H1 (cell line): ENCODE results near the gene TRAPPC12. TPM values are rescaled to one million over a fixed set of nuclear protein-coding genes. Genes with fewer than 3 reads are reported as not detected.

Experiments
- CTCF ChIA-PET: fragments of 300-600 bp; sonication (Branson Sonifier 250); formaldehyde crosslinking; loops from one replicate; lab custom pipeline; 2021; ENCODE audit not compliant: partially characterized antibody; lab: Charles Lee
- POLR2A ChIA-PET: fragments of 300-600 bp; sonication (Branson Sonifier 250); formaldehyde crosslinking; loops from one replicate; lab custom pipeline; 2021; ENCODE audit warnings: inconsistent platforms; ENCODE audit not compliant: partially characterized antibody; lab: Charles Lee
- DNase-seq, 2 experiments: peaks; one replicate each; pipeline versions ENCODE4 v3.0.0 to v3.0.0-alpha.2; 2010 to 2022; ENCODE audit warnings: low spot score in 2 of 2, low read depth in 1 of 2, mixed read lengths in 1 of 2
- FAIRE-seq: peaks from 2 replicates; lab custom pipeline; 2011; peaks lifted over from hg19 to GRCh38; lab: Jason Lieb, UNC
- H2AFZ ChIP-seq: 2 replicates; pipeline ENCODE4 v1.8.1; 2012; ENCODE audit warnings: low read length, inconsistent platforms
- H2AK5ac ChIP-seq: 2 replicates; pipeline ENCODE4 v1.6.1; 2013; ENCODE audit warnings: low read depth, low read length
- H2BK120ac ChIP-seq: replicated peaks from 2 replicates; pipeline ENCODE3; 2013; ENCODE audit warnings: low read depth, low read length, inconsistent platforms
- H2BK12ac ChIP-seq: 2 replicates; pipeline ENCODE4 v1.6.1; 2013; ENCODE audit warnings: low read depth, low read length
- H2BK15ac ChIP-seq: 2 replicates; pipeline ENCODE4 v1.6.1; 2013; ENCODE audit warnings: low read length
- H2BK20ac ChIP-seq: 2 replicates; pipeline ENCODE4 v1.6.1; 2013; ENCODE audit warnings: low read length
- H2BK5ac ChIP-seq: 2 replicates; pipeline ENCODE4 v1.6.1; 2013; ENCODE audit warnings: low read depth, low read length
- H3K14ac ChIP-seq: 2 replicates; pipeline ENCODE4 v1.6.1; 2013; ENCODE audit warnings: inconsistent platforms; ENCODE audit not compliant: insufficient read length
- H3K18ac ChIP-seq: 2 replicates; pipeline ENCODE4 v1.6.1; 2013; ENCODE audit warnings: low read length; ENCODE audit errors: extremely low read depth
- H3K23ac ChIP-seq: 2 replicates; pipeline ENCODE4 v1.6.1; 2013; ENCODE audit warnings: inconsistent platforms; ENCODE audit not compliant: insufficient read length
- H3K23me2 ChIP-seq: 2 replicates; pipeline ENCODE4 v1.6.1; 2013; ENCODE audit warnings: low read depth, low read length
- H3K27ac ChIP-seq: 2 replicates; pipeline ENCODE4 v1.6.1; 2011; ENCODE audit warnings: low read depth, low read length, inconsistent platforms
- H3K27me3 ChIP-seq, 4 experiments: replicated peaks in 1 of 4; 1 replicate in 1 of 4; 2 replicates in 3 of 4; pipeline versions ENCODE4 v1.6.1 to v1.8.1; 2011 to 2013; ENCODE audit warnings: low read length in 3 of 4, mild to moderate bottlenecking in 3 of 4, inconsistent platforms in 2 of 4, mixed read lengths in 2 of 4, moderate library complexity in 1 of 4; ENCODE audit not compliant: control insufficient read depth in 3 of 4, insufficient read depth in 3 of 4; ENCODE audit errors: extremely low read depth in 1 of 4
- H3K36me3 ChIP-seq, 4 experiments: 2 replicates each; pipeline versions ENCODE4 v1.6.1 to v1.8.1; 2011 to 2013; ENCODE audit warnings: mild to moderate bottlenecking in 4 of 4, low read length in 3 of 4, moderate library complexity in 2 of 4, control low read depth in 1 of 4, inconsistent platforms in 1 of 4; ENCODE audit not compliant: insufficient read depth in 4 of 4, control insufficient read depth in 2 of 4
- H3K4ac ChIP-seq: replicated peaks from 2 replicates; pipeline ENCODE3; 2013; ENCODE audit warnings: low read length, low read depth, mixed read lengths, inconsistent platforms; ENCODE audit not compliant: insufficient read length
- H3K4me1 ChIP-seq, 4 experiments: replicated peaks in 1 of 4; 1 replicate in 1 of 4; 2 replicates in 3 of 4; pipeline versions ENCODE4 v1.6.1 to v1.8.1; 2011 to 2013; ENCODE audit warnings: low read length in 3 of 4, inconsistent platforms in 2 of 4, mixed read lengths in 1 of 4; ENCODE audit not compliant: insufficient read depth in 4 of 4, control insufficient read depth in 3 of 4
- H3K4me2 ChIP-seq, 2 experiments: 2 replicates each; pipeline versions ENCODE4 v1.6.1 to v1.8.1; 2011 to 2013; ENCODE audit warnings: low read depth in 2 of 2, low read length in 2 of 2, control low read depth in 1 of 2, inconsistent platforms in 1 of 2, mild to moderate bottlenecking in 1 of 2; ENCODE audit not compliant: insufficient read depth in 1 of 2
- H3K4me3 ChIP-seq, 4 experiments: fragments of 200-600, 300-600 bp in 1 of 4; sonication (generic), shearing (Covaris generic), sonication (Bioruptor Twin) in 1 of 4; 2 replicates each; pipeline versions ENCODE4 v1.5.1 to v1.8.1; 2011 to 2016; ENCODE audit warnings: low read length in 4 of 4, low read depth in 3 of 4, control low read depth in 2 of 4, inconsistent platforms in 2 of 4, mild to moderate bottlenecking in 2 of 4, mixed read lengths in 1 of 4, moderate library complexity in 1 of 4; ENCODE audit not compliant: insufficient read depth in 2 of 4; ENCODE audit errors: extremely low read depth in 1 of 4
- H3K56ac ChIP-seq: replicated peaks from 2 replicates; pipeline ENCODE3; 2013; ENCODE audit warnings: low read depth, mild to moderate bottlenecking, mixed read lengths, low read length, inconsistent platforms; ENCODE audit not compliant: insufficient read length
- H3K79me1 ChIP-seq: 2 replicates; pipeline ENCODE4 v1.6.1; 2013; ENCODE audit warnings: low read depth, low read length, control low read depth
- H3K79me2 ChIP-seq, 2 experiments: 2 replicates each; pipeline versions ENCODE4 v1.6.1 to v1.8.1; 2012 to 2013; ENCODE audit warnings: low read length in 2 of 2, mild to moderate bottlenecking in 2 of 2, inconsistent platforms in 1 of 2; ENCODE audit not compliant: insufficient read depth in 2 of 2, control insufficient read depth in 1 of 2
- H3K9ac ChIP-seq, 4 experiments: replicated peaks in 1 of 4; 1 replicate in 1 of 4; 2 replicates in 3 of 4; pipeline versions ENCODE4 v1.6.1 to v1.8.1; 2011 to 2013; ENCODE audit warnings: low read depth in 3 of 4, low read length in 3 of 4, control low read depth in 2 of 4, mild to moderate bottlenecking in 2 of 4, moderate library complexity in 2 of 4, inconsistent platforms in 1 of 4; ENCODE audit errors: extremely low read depth in 1 of 4
- H3K9me3 ChIP-seq, 2 experiments: 2 replicates each; pipeline versions ENCODE4 v1.6.1 to v1.8.1; 2012 to 2013; ENCODE audit warnings: mild to moderate bottlenecking in 2 of 2, moderate library complexity in 2 of 2, control low read depth in 1 of 2, inconsistent platforms in 1 of 2, low read depth in 1 of 2, low read length in 1 of 2, mixed read lengths in 1 of 2; ENCODE audit not compliant: insufficient read depth in 2 of 2
- H4K20me1 ChIP-seq, 2 experiments: replicated peaks in 1 of 2; 2 replicates each; pipeline versions ENCODE3 to v1.8.1; 2011 to 2013; ENCODE audit warnings: inconsistent platforms in 2 of 2, low read length in 2 of 2, mild to moderate bottlenecking in 1 of 2; ENCODE audit not compliant: insufficient read depth in 2 of 2, control insufficient read depth in 1 of 2
- H4K5ac ChIP-seq: 2 replicates; pipeline ENCODE4 v1.6.1; 2013; ENCODE audit warnings: low read length, low read depth, mixed read lengths, inconsistent platforms; ENCODE audit not compliant: insufficient read length
- H4K8ac ChIP-seq: 2 replicates; pipeline ENCODE4 v1.8.0; 2013; ENCODE audit warnings: mild to moderate bottlenecking, moderate library complexity, low read length, inconsistent platforms; ENCODE audit not compliant: insufficient read depth; ENCODE audit errors: extremely low read depth
- H4K91ac ChIP-seq: replicated peaks from 2 replicates; pipeline ENCODE3; 2013; ENCODE audit warnings: low read length, mixed read lengths, inconsistent platforms; ENCODE audit not compliant: insufficient read length
- ASH2L ChIP-seq: fragments of 200-600, 300-600 bp; sonication (generic); IDR thresholded peaks from one replicate; pipeline ENCODE4 v1.7.1; 2017; ENCODE audit warnings: low read length
- GTF2F1 ChIP-seq: IDR thresholded peaks from 2 replicates; pipeline ENCODE4 v1.6.1; 2012; ENCODE audit warnings: low read depth, low read length, improper control_type of control experiment, borderline replicate concordance
- JUND ChIP-seq: IDR thresholded peaks from 2 replicates; pipeline ENCODE4 v1.6.1; 2011; ENCODE audit warnings: mild to moderate bottlenecking, improper control_type of control experiment, low read length
- RAD21 ChIP-seq, 2 experiments: IDR thresholded peaks in 1 of 2; conservative IDR thresholded peaks in 1 of 2; 2 replicates each; pipeline ENCODE4 v1.6.1; 2011; ENCODE audit warnings: low read depth in 2 of 2, low read length in 2 of 2, improper control_type of control experiment in 1 of 2, inconsistent platforms in 1 of 2, mild to moderate bottlenecking in 1 of 2, moderate library complexity in 1 of 2
- SIN3A ChIP-seq, 2 experiments: IDR thresholded peaks in 1 of 2; conservative IDR thresholded peaks in 1 of 2; 2 replicates each; pipeline ENCODE4 v1.6.1; 2011 to 2012; ENCODE audit warnings: low read length in 2 of 2, improper control_type of control experiment in 1 of 2, low read depth in 1 of 2, mild to moderate bottlenecking in 1 of 2
- SP4 ChIP-seq: IDR thresholded peaks from 2 replicates; pipeline ENCODE4 v1.6.1; 2012; ENCODE audit warnings: low read length, inconsistent platforms
- WGBS, 2 experiments: shearing (Covaris generic) in 1 of 2; methylation state at CpG; one replicate each; pipeline versions ENCODE4 v1.1.6 to v1.1.7; 2013 to 2015; ENCODE audit warnings: low lambda C conversion rate in 2 of 2, mixed read lengths in 2 of 2, inconsistent platforms in 1 of 2, low coverage in 1 of 2, missing lambda C conversion rate in 1 of 2; ENCODE audit not compliant: insufficient replicate concordance in 2 of 2, insufficient coverage in 1 of 2, insufficient read length in 1 of 2; ENCODE audit errors: extremely low coverage in 1 of 2, missing lambda C conversion rate in 1 of 2; 5-methylcytosine and 5-hydroxymethylcytosine counted together
- long read RNA-seq, 2 experiments: library from RNA in 1 of 2; library from capped mRNA in 1 of 2; stranded (forward); transcript quantifications; one replicate each; pipeline ENCODE4 v2.0.0, GENCODE V29; 2021; ENCODE audit warnings: inconsistent platforms in 1 of 2
- polyA minus RNA-seq, 3 experiments: library from RNA; depleted of rRNA, polyadenylated mRNA; stranded (reverse); fragments of >200 nt; gene quantifications; 1 replicate in 2 of 3; 2 replicates in 1 of 3; pipeline ENCODE4 v1.2.3, GENCODE V29; 2011
- polyA plus RNA-seq, 7 experiments: library from polyadenylated mRNA; depleted of rRNA in 3 of 7; stranded (reverse) in 5 of 7; unstranded in 2 of 7; fragments of >200 nt in 5 of 7; fragments of 200-250 nt in 2 of 7; gene quantifications; 1 replicate in 5 of 7; 2 replicates in 1 of 7; 4 replicates in 1 of 7; pipeline versions ENCODE4 v1.2.1 to v1.2.3, GENCODE V29; 2011 to 2013; ENCODE audit warnings: missing spikeins in 2 of 7, mixed read lengths in 2 of 7
- total RNA-seq: library from RNA; stranded (reverse); fragmentation: NEBNext Ultra II Directional; extraction: Animal tissue kit (Norgen Biotek cat#: 25700); gene quantifications from 2 replicates; pipeline ENCODE4 v1.2.1, GENCODE V29; 2021

TRAPPC12 gene
- 67.3 and 71.8 TPM in 2 replicates for total RNA-seq
- polyA plus RNA-seq (2011; rRNA removed): 35.0 and 48.3 TPM in 2 replicates
- 33.9 TPM for polyA plus RNA-seq (2011; cell fraction: cytosol; rRNA removed)
- 123 TPM for polyA plus RNA-seq (2011; cell fraction: nucleus; rRNA removed)
- 58.8 to 70.1 TPM (median 66.0 TPM) in 4 replicates for polyA plus RNA-seq (2012, experiment 1 of 2)
- 54.3 TPM for polyA plus RNA-seq (2012, experiment 2 of 2)
- polyA plus RNA-seq (2013, experiment 1 of 2): 40.8 TPM
- 42.4 TPM for polyA plus RNA-seq (2013, experiment 2 of 2)
- 59.8 and 68.9 TPM in 2 replicates for polyA minus RNA-seq (2011; rRNA and poly(A)+ RNA removed)
- polyA minus RNA-seq (2011; cell fraction: cytosol; rRNA and poly(A)+ RNA removed): 60.5 TPM
- polyA minus RNA-seq (2011; cell fraction: nucleus; rRNA and poly(A)+ RNA removed): 96.0 TPM
- long read RNA-seq, experiment 1, partial matches to known transcripts: 11 of 21 reads
- long read RNA-seq, experiment 1, other reads (novel, unspliced or antisense): 8 of 21 reads
- long read RNA-seq, experiment 2, partial matches to known transcripts: 1 of 3 reads
- long read RNA-seq, experiment 2, other reads (novel, unspliced or antisense): 2 of 3 reads

- Histone ChIP-seq H4K8ac (peak within 1 kb of the TSS; percentile 96), H3K23me2 (peaks cover 12% of the 10 kb centered on the region; the same call in 1 of the 2 replicates), H3K27me3 (no peaks in the 10 kb centered on the region), H3K9me3 (no peaks in the 10 kb centered on the region), H2BK20ac (no peak within 1 kb of the TSS), H4K5ac (peak within 1 kb of the TSS; percentile 99), H2BK15ac (0 out of 2 replicates have a peak within 1 kb of the TSS, but pooled peaks have one; percentile 81), H3K79me1 (peaks cover 3% of the 10 kb centered on the region; the same call in 1 of the 2 replicates), H2AFZ (peak within 1 kb of the TSS; percentile 71; the same call in 1 of the 2 replicates), H3K18ac (peak within 1 kb of the TSS; percentile 98), H2AK5ac (0 out of 2 replicates have a peak within 1 kb of the TSS, but pooled peaks have one; percentile 30), H2BK12ac (0 out of 2 replicates have a peak within 1 kb of the TSS, but pooled peaks have one; percentile 18), H4K20me1 (no peaks in the 10 kb centered on the region), H3K14ac (no peak within 1 kb of the TSS), H3K27ac (peak within 1 kb of the TSS; percentile 56), H3K4me2 (peak within 1 kb of the TSS; percentile 82 to 91), H2BK5ac (peak within 1 kb of the TSS; percentile 95), H4K91ac (peak within 1 kb of the TSS; percentile 91), H3K4ac (no peak within 1 kb of the TSS), H3K36me3 (peaks cover 0 to 5% (median 0%) of the 10 kb centered on the region in 4 experiments; a peak in 3 of 8 replicates), H3K4me1 (peaks cover 5 to 9% (median 6%) of the 10 kb centered on the region in 4 experiments; a peak in 6 of 7 replicates), H3K56ac (peak within 1 kb of the TSS; percentile 94), H3K4me3 (peak within 1 kb of the TSS; percentile 71 to 97 (median 85)), H3K79me2 (peaks cover 13 to 37% of the 10 kb centered on the region in 2 experiments), H3K23ac (no peak within 1 kb of the TSS), H2BK120ac (peak within 1 kb of the TSS; percentile 41), H3K9ac (peak within 1 kb of the TSS; percentile 67 to 88 (median 84))
- 5% methylated on average over 53 of the region's 61 CpGs; no CpG with 5 or more reads in 1 of the 2 experiments for WGBS, 2 experiments
- no peak for FAIRE-seq
- POLR2A ChIA-PET: interaction anchor here (0.8 to 1.4 kb wide), 4 partner anchors 12 to 177 kb away, joined by 3 to 5 read pairs (median 4); no protein-coding TSS in a partner anchor
- peak; percentile 77 to 95 for DNase-seq
- CTCF ChIA-PET: interaction anchor here (0.5 to 1.5 kb wide), 3 partner anchors 182 to 203 kb away, joined by 3 read pairs; no protein-coding TSS in a partner anchor
- TF ChIP-seq ASH2L: peak; percentile 93
- TF ChIP-seq SIN3A (conservative IDR thresholded peaks at IDR 0.05 in 1 of 2, IDR thresholded peaks at IDR 0.05 in 1 of 2; ENCODE audit: low read depth in 1 of 2, low read length in 2 of 2): peak in 1 of 2 experiments; percentile 89; a peak in 2 of 4 replicates
- no peak for TF ChIP-seq JUND
- TF ChIP-seq GTF2F1: 0 out of 2 replicates have a peak, but pooled peaks have one; percentile 35
- TF ChIP-seq RAD21 (IDR thresholded peaks at IDR 0.05 in 1 of 2, conservative IDR thresholded peaks at IDR 0.05 in 1 of 2; ENCODE audit: low read depth in 2 of 2, low read length in 2 of 2): no peak
- TF ChIP-seq SP4: no peak
Observed at GRCh38 chr2:3379647-3380534, at the start of gene TRAPPC12. TRAPPC12 (plus strand) TSS chr2:3379694; CDS start chr2:3387624, 7,930 bp downstream.
